ENCODE results near the gene ZMAT5.

DNA sequence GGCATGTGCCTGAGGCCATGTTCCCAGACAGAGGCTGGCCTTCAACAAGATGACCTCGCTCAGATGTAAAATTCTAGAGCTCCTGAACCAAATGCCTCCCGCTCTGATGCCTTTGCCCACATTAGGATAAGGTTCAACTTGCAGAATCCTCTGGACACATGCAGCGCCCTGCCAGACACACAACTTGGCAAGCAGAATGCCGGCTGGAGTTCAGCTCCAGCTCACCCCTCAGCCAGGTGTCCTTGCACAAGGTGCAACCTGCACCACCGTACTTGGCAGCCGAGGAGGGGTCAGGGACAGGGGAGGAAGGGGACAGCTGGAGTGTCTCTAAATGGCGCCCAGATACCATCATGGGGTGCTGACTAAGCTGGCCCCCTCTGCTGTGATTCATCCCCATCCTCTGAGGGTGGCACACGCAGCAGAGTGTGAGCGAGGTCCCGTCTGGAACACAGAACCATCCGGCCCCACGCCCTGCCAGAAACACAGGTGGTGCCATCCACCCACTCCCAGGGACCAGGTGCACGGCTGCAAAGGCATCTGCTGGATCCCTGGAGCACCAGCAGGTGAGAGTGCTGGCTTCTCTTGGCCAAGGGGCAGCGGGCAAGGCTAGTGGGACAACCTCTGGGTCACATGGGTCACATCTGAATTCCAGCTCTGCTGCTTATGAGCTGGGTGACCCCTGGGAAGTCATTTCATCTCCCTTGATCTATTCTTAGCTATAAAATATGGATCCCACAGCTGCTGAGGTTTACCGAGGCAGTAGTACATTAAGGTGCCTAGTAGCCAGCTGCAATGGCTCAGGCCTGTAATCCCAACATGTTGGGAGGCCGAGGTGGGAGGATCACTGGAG, 12.8 kb downstream of the ZMAT5 start:
- TF ChIP-seq, protein P1, sequence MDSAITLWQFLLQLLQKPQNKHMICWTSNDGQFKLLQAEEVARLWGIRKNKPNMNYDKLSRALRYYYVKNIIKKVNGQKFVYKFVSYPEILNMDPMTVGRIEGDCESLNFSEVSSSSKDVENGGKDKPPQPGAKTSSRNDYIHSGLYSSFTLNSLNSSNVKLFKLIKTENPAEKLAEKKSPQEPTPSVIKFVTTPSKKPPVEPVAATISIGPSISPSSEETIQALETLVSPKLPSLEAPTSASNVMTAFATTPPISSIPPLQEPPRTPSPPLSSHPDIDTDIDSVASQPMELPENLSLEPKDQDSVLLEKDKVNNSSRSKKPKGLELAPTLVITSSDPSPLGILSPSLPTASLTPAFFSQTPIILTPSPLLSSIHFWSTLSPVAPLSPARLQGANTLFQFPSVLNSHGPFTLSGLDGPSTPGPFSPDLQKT (IDR thresholded peaks at IDR 0.05; ENCODE audit: borderline replicate concordance, low read depth, low read length), result no peak
- TF ChIP-seq ZBTB21 (tag by site-specific recombination; IDR thresholded peaks at IDR 0.05), result no peak
- TF ChIP-seq ZNF274 (IDR thresholded peaks at IDR 0.05; ENCODE audit: low read length), result no peak
- no peak for TF ChIP-seq ZNF274 (tag by site-specific recombination; IDR thresholded peaks at IDR 0.05; ENCODE audit: borderline replicate concordance)
- TF ChIP-seq ZNF548 (tag by site-specific recombination; IDR thresholded peaks at IDR 0.05), result no peak
- TF ChIP-seq, protein P2, sequence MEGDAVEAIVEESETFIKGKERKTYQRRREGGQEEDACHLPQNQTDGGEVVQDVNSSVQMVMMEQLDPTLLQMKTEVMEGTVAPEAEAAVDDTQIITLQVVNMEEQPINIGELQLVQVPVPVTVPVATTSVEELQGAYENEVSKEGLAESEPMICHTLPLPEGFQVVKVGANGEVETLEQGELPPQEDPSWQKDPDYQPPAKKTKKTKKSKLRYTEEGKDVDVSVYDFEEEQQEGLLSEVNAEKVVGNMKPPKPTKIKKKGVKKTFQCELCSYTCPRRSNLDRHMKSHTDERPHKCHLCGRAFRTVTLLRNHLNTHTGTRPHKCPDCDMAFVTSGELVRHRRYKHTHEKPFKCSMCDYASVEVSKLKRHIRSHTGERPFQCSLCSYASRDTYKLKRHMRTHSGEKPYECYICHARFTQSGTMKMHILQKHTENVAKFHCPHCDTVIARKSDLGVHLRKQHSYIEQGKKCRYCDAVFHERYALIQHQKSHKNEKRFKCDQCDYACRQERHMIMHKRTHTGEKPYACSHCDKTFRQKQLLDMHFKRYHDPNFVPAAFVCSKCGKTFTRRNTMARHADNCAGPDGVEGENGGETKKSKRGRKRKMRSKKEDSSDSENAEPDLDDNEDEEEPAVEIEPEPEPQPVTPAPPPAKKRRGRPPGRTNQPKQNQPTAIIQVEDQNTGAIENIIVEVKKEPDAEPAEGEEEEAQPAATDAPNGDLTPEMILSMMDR (tag by site-specific recombination; IDR thresholded peaks at IDR 0.05), result no peak
- TF ChIP-seq ZNF501 (tag by site-specific recombination; IDR thresholded peaks at IDR 0.05), result no peak

All from HEK293 (cell line).